HT1080 (cell line): Measurements from ENCODE around the gene MLLT1. TPM values are rescaled to one million over a fixed set of nuclear protein-coding genes. Genes with fewer than 3 reads are reported as not detected.

Source experiments
- DNase-seq: peaks from one replicate; pipeline ENCODE4 v3.0.0-alpha.2; 2015; ENCODE audit warnings: low read depth
- total RNA-seq: library from RNA; depleted of rRNA; stranded (reverse); fragments of >200 nt; shearing (Covaris generic); gene quantifications from 2 replicates; pipeline ENCODE4 v1.2.3, GENCODE V29; 2014

The MLLT1 gene
- total RNA-seq, 1 experiment from 2014 or later: 30.0 TPM

- no peak for DNase-seq
These were observed 43.2 kb downstream of the MLLT1 start for GRCh38 chr19:6236310-6237291.

- DNase-seq: no peak
These were observed 44.5 kb downstream of the MLLT1 start for GRCh38 chr19:6235031-6235951.

DNA sequence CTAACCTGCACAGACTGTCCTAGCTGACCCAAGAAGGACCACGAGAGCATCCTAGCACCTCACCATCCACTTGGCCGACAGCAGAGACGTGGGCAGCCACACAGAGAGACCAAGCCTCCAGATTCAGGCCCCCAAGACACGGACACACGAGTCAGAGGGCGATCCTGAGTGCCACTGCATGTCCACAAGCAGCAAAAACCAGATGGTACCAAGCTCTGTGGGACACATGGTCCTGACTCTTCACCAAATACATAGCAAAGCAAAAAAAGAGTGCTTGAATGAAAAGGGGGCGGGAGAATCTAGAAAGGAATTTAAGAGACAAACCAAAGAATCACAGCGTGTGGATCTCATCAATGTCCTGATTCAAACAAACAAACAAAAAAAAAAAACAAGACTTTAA, 45.2 kb downstream of the MLLT1 start:
- DNase-seq: no peak

DNA sequence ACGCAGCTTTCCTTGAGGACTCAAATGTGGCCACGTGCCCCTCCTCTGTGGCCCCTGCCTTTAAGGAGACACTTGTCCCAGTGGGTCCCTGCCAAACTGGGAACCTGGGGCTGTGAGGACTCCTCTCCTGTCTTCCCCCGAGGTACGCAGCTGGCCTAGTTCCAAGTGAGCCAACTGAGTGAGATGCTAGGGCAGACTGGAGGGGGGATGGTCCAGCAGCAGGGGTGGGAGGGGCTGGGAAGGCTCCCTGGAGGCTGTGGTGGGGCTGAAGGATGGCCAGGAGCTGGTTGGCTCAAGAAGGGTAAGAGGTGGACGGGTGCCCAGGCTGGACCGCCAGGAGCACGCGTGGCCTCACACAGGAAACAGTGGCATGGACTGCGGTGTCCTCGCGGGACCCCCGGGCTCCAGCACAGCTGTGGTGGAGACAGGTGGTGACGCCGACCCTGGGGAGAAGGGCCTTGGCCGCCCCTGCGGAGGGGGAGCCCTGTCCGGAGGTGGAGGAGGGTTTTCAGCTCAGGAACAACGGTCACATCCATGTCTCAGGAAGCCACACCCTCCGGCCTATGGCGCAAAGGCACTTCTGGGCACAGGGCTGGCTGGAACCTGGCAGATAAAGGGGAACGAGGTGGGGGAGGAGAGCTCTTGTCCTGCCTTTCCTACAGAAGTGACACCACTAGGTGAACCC, 45.8 kb downstream of the MLLT1 start:
- DNase-seq: no peak

DNA sequence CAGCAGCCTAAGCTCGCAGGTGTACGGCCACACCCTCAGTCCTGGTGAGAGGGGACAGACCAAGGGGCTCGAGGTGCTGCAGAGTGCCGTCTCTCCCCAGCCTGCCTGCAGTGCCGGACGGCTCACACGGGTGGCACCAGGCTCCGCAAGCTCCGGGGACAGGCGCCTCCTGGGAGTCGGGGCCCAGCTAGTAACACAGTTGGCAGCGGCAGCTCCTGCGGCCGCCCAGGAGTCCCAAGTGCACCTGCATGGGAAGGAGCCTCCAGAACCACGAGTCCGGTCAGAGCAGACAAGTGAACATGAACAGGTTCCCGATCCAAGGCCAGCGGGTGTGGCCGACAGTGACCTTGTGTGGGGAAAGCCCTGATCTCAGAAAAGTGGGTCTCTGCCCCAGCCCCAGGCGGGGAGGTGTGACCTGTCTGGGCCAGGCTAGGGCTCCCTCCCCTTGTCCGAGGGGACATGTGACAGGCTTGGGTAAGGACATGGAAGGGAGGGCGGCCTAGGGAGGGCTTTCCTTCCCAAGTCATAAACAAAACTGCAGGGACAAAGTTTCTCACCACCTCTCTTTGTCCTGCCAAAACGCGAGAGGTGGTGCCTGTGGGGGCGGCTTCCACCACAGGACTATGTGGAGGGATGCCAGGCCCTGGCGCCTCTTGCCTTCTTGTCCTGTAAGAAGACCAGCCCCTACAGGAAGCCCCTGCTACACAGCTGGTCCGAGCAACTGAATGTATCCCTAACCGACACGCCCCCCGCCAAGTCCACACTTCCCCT, 46.5 kb downstream of the MLLT1 start:
- DNase-seq: no peak

DNA sequence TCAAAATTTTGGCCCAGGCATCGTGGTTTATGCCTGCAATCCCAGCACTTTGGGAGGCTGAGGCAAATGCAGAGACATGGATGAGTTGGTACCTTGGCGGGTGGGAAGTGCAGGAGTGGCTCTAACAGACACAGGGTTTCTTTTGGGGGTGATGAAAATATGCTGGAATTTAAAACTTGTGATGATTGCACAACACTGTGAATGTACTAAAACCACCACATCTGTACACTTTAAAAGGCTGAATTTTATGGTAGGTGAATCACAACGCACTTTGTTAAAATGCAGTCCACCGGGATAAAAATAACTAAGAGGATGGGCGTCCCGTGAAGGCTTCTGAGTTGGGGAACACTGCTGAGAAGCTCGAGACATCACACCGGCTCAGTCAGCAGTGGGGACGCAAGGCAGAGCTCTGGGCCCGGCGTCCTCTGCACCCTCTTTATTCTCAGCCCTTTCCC, 47.1 kb downstream of the MLLT1 start:
- DNase-seq: peak; percentile 77

DNA sequence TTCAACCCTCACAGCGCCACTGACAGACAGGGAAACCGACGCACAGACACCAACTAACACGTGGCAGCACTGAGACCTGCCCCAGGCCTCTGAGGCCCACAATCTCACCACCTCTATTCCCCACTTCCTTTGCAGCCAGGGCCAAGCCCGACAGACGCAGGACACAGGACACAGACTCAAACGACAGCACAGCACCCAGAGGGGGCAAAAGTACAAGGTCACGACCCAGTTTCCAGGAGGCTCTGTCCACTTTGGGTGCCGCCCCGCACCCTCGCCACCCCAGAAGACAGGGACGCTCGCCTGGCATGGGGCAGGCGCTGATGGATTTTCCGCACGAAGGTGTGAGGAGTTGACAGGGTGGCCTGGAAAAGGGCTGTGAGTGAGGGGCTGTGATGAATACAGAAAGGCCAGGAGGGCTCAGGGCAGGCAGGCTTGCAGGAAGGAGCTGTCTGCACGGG, 48.8 kb downstream of the MLLT1 start:
- no peak for DNase-seq

DNA sequence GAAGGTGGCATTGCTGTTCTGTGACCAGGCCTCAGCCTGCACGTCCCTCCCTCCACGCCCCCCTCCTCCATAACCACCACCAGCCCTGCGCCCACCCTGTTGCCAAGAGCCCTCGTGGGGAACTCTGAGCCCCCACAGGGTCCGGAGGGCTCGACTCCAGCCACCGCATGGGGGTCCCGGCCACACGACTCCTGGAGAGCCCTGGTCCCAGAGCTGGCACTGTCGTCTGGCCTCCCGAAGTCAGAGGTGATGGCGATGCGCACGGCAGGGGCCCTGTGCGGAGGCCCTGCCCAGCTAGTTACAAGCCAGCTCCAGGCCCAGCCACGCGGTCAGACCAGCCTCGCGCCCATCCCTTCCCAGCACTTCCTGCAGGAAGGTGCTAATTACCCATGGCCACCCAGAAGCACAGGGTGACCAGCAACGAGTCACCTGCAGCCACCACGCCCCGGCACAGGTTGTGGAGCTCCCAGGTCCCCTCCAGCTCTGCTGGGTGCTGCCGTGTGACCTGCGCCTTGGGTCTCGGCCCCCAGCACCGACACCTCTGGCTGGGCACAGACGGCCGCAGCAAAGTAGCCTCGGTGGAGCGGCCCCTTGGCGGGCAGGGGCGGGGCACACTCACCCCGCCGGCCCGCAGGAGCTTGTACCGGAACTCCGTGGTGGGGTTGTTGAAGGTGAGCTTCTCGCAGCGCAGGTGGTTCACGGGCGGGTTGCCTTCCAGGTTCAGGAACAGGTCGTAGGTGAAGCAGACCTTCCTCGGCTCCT, 49.6 kb downstream of the MLLT1 start:
- DNase-seq: no peak

GRCh38 chr19:6229216-6229913, 50.4 kb downstream of the MLLT1 start:
- no peak for DNase-seq

GRCh38 chr19:6228551-6229215, 51.1 kb downstream of the MLLT1 start:
- no peak for DNase-seq

DNA sequence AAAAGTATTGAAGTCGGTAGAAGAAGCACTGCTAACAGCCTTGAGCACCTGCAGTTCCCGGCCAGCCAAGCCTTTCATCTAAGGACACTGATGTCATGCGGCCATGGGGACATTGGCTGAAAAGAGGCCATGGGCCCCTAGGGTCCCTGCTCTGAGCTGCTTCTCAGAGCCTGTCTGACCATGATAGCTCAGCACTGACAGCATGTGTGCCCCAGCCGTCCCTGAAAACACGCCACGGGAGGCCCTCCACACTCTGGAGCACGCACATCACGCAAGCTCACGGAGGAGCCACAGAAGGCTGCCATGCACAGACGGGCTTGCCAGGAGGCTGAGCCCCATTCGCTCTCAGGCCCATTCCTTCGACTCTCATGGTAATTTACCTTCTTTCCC, 51.8 kb downstream of the MLLT1 start:
- DNase-seq: no peak

GRCh38 chr19:6227156-6227935, 52.4 kb downstream of the MLLT1 start:
- DNase-seq: no peak

- DNase-seq: no peak
These were observed 53.2 kb downstream of the MLLT1 start for GRCh38 chr19:6226444-6227155.

- DNase-seq: no peak
These were observed 53.8 kb downstream of the MLLT1 start for GRCh38 chr19:6226012-6226411.

DNA sequence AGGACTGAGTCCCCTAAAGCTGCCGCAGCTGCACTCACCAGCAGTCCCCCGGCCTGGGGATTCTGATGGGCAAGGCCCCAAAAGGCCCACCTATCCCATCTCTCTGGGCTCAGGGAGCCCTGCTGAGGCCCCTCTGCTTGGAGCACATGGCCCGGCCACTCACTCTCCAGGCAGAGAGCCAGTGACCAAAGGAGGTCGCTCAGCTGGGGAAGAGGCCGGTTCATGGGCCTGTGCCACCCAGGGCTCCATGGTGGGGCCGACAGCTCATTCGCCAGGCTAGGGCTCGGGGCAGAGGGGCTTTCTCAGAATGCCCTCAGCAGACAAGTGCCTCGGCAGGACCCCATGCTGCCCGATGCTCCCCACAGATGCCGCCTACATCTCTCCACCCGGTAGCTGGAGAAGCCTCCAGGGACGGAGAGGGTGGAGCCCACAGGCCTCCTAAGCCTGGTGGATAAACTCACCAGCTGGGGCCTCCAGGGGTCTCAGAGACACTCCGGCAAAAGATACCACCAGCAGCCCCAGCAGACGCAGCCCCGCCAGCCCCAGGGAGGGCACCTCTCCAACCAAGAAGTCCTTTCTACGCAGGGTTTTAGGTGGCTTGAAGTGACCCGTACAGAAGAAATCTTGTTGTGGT, 54.4 kb downstream of the MLLT1 start:
- DNase-seq: no peak

DNA sequence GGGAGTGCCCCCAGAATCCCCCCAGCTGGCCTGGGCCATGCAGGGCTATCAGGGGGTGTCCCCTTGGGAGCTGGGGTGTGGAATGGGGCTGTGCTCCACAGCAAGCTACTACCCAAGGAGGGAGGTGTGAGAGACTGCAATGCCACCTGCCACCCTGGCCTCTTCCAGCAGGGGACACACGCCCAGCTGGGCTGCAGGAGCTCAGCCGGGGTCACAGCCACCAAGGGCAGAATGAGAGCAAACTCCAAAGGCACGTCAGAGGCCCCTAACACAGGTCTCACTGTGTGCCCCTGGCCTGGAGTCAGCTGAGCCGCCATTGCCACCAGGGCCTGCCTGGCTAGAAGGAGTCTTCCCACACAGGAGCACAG, 55.5 kb downstream of the MLLT1 start:
- DNase-seq: no peak
